Gastrocnemius medialis (tissue), 4 donors: ENCODE data around the gene SLC38A2.

Experiments used
- POLR2A ChIP-seq, 2 donors: fragments of 450-650 bp; IDR thresholded peaks; one replicate each; pipeline ENCODE4 v1.6.1; 2017; ENCODE audit warnings: antibody characterized with exemption in 2 of 2, mild to moderate bottlenecking in 2 of 2, moderate library complexity in 2 of 2
- TF ChIP-seq, protein P1 (sequence below), 5 experiments: fragments of 450-650 bp in 3 of 5; fragments of 200-600 bp in 2 of 5; sonication (generic) in 2 of 5; IDR thresholded peaks in 4 of 5; conservative IDR thresholded peaks in 1 of 5; 1 replicate in 4 of 5; 2 replicates in 1 of 5; pipeline ENCODE4 v1.5.1; 2016 to 2019; ENCODE audit warnings: antibody characterized with exemption in 5 of 5, mild to moderate bottlenecking in 3 of 5, moderate library complexity in 3 of 5

DNA sequence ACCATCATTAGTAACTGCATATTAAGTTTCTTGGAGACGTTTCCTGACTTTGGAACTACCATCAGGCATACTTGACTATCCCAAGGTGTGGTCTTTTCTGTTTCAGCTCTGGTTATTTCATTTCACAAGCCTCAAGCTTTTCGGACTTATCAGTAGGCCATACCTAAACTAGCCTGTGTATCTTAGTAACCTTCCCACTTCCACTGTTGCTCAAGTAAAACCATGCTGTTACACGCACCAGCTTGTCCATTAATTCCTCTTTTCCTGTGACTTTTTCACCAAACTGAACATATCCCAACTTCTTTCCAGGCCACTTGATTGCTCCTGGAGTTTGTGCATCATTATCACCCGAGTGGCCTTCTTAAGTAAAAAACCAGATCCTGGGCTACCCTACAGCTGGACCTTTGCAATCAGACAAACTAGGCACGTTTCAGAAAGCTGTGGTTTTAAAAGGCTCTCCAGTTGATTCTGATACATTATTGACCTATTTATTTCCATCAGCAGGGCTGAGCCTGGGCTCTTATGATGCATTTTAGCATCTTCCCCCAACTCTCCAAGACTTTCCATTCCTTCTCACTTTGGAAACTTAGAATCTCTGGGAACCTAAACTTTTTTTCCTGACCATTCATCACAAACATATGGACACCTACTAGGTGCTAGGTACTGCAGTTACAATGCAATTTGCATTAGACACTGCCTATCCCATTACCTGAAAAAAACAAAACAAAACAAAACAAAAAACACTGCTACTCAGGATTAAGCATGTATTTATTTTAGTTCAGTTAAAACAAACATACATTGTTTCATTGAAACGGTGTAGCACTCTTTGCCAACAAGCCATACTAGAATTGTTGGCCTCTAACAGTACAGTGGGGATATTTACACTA is 14.9 kb downstream of the SLC38A2 start:
- no peak for TF ChIP-seq POLR2A (IDR thresholded peaks at IDR 0.05)
- TF ChIP-seq, protein P1, sequence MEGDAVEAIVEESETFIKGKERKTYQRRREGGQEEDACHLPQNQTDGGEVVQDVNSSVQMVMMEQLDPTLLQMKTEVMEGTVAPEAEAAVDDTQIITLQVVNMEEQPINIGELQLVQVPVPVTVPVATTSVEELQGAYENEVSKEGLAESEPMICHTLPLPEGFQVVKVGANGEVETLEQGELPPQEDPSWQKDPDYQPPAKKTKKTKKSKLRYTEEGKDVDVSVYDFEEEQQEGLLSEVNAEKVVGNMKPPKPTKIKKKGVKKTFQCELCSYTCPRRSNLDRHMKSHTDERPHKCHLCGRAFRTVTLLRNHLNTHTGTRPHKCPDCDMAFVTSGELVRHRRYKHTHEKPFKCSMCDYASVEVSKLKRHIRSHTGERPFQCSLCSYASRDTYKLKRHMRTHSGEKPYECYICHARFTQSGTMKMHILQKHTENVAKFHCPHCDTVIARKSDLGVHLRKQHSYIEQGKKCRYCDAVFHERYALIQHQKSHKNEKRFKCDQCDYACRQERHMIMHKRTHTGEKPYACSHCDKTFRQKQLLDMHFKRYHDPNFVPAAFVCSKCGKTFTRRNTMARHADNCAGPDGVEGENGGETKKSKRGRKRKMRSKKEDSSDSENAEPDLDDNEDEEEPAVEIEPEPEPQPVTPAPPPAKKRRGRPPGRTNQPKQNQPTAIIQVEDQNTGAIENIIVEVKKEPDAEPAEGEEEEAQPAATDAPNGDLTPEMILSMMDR (IDR thresholded peaks at IDR 0.05 in 4 of 5, conservative IDR thresholded peaks at IDR 0.05 in 1 of 5) = no peak
